ENCODE results near the gene ELF4.
A peak's percentile ranks its signal among the peaks of the same experiment; 100 is the strongest.
"Not testable (repeated sequence)": the region's sequence is repeated elsewhere in the genome, so short reads cannot be mapped to it uniquely, and the experiment has no call there.

Gene ELF4

GRCh38 chrX:130110379-130111219 is at the start of gene ELF4:
Gene ELF4, minus strand, starts transcription at chrX:130110497. Its CDS starts 29,167 bp downstream, at chrX:130081330.
- peak; percentile 63 for DNase-seq (ENCODE audit: low spot score)

DNA sequence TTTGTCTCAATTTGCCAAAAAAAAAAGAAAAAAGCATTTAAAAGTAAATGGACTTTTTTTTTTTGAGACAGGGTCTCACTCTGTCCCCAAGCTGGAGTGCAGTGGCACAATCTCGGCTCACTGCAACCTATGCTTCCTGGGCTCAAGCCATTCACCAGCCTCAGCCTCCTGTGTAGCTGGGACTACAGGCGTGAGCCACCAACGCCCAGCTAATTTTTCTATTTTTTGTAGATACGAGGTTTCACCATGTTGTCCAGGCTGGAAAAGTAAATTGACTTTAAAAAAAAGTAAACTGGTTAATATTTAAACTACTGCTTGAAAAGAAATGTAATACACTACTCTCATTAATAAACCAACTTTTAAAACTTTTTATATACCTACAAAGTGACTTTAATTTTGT is 49.5 kb upstream of the ELF4 start:
- DNase-seq (ENCODE audit: low spot score): no peak

DNA sequence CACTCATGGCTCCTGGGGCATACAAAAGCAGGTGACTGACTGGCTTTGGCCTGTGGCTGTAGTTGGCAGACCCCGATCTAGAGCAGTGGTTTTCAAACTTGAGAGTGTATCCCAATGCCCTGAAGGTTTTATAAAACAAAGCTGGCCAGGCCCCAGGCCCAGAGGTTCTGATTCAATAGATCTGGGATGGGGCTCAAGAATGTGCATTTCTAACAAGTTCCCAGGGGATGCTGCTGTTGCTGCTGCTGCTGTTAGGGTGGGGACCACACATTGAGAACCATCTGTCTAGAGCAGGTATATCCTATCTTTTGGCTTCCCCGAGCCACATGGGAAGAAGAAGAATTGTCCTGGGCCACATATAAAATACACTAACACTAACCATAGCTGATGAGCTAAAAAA is 48.0 kb upstream of the ELF4 start:
- no peak for DNase-seq (ENCODE audit: low spot score)

DNA sequence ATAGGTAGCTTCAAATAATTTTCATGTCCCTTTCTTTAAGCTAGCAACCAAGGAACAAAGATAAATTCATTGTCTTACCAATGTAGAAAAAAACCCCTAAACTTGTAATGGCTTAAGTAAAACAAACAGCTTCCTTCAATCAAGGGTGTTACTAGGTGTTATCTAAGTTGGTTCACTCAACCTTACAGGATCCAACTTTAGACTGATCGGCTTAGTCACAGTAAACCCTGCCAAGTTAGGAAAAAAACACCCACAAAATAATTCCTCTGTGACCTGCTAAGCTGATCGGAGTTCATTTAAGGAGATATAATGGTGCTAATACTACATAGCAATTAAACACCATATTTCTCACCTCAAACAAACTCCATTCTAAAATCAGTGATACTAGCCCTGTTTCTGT is 45.3 kb upstream of the ELF4 start:
- DNase-seq (ENCODE audit: low spot score): no peak

- DNase-seq (ENCODE audit: low spot score): no peak
Observed at GRCh38 chrX:130147631-130148030, 37.3 kb upstream of the ELF4 start.

- no peak for DNase-seq (ENCODE audit: low spot score)
Observed at GRCh38 chrX:130145123-130145522, 34.8 kb upstream of the ELF4 start.

- no peak for DNase-seq (ENCODE audit: low spot score)
Observed at GRCh38 chrX:130144509-130144908, 34.2 kb upstream of the ELF4 start.

DNA sequence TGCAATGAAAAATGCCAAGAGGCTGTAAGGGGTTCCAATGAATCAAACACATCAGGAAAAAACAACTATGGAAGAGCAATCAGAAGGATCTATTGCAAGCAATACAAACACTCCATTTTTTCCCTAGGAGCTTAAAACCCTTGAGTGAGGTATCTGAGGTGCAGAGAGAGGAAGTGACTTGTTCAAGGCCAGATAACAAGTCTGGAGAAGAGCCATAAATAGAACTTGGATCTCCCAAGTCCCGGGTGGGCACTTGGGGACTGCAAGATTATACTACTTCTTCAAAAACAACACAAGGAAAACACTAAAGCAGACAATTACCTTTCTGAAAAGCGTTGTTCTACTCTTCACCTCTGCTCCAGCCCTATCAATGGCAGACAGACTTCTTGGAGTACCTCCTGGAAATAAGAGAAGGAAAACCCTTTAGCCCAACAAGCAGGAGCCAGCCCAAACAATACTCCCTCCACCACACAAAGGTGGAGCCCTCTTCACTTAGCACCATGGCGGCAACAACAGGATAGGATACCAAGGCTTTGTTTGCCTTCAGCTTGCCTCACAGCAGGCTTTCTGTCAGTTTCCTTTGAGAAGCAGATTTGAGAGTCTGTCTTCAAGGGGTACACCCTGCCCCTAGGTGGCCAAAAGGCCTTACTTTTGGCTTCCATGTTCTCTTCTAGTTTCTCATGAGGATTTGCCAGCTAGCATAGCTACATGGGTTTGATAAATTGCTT is 29.3 kb upstream of the ELF4 start:
- no peak for DNase-seq (ENCODE audit: low spot score)

- no peak for DNase-seq (ENCODE audit: low spot score)
Observed at GRCh38 chrX:130136961-130137360, 26.7 kb upstream of the ELF4 start.

- DNase-seq (ENCODE audit: low spot score): no peak
Observed at GRCh38 chrX:130136496-130136895, 26.2 kb upstream of the ELF4 start.

- DNase-seq (ENCODE audit: low spot score): no peak
Observed at GRCh38 chrX:130130990-130131389, 20.7 kb upstream of the ELF4 start.

GRCh38 chrX:130125091-130125874 is 15.0 kb upstream of the ELF4 start:
- DNase-seq (ENCODE audit: low spot score): no peak

GRCh38 chrX:130124577-130124976 is 14.3 kb upstream of the ELF4 start:
- DNase-seq (ENCODE audit: low spot score): no peak

- DNase-seq (ENCODE audit: low spot score): no peak
Observed at GRCh38 chrX:130121505-130121800, 11.2 kb upstream of the ELF4 start.

DNA sequence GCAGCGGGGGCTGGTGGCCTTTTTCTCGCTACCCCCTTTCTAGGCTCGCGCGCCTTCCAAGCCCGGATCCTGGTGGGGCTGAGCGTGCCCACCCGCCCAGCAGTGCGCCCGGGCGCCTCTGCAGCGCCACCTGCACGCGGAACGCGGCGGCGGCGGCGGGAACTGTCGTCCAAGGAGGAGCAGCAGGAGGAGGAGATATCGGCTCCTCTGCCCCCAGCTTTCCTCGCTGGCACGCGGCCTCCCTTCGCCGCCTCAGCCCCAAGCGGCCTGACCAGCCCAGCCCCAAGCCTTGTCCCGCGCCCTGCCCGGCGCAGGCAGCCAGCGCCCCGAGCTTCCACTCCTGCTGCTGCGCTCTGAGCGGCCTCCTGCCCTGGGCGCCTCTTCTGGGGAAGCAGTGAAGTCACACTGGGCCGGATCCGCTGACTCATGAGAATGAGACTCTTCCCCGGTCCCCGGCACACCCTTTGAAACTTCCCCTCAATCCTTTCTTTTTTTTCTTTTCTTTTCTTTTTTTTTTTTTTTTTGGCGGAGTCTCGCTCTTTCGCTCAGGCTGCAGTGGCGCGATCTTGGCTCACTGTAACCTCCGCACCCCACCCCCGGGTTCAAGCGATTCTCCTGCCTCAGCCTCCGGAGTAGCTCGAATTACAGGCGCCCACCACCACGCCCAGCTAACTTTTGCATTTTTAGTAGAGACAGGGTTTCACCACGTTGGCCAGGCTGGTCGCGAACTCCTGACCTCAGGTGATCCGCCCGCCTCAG is 10.6 kb upstream of the ELF4 start:
- peak; percentile 69 for DNase-seq (ENCODE audit: low spot score)

DNA sequence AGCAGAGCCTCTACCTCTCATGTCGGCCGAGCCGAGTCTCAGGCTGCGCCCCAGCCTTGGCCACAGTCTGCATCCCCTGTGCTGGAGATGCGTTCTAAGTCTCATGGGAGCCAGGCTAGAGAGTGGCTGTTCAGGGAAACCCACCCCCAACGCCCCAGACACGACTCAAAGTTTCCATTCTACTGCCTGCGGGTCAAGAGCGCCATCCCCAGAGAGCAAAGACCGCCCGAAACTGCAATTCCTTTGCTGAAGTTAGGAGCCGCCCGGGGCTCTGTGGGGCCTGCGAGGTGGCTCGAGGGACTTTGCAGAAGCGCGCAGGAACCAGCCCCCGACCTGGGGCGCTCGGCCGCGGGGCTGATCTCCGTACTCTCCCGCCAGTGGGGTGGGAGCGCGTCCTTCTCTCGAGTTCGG is 10.0 kb upstream of the ELF4 start:
- DNase-seq (ENCODE audit: low spot score): no peak

DNA sequence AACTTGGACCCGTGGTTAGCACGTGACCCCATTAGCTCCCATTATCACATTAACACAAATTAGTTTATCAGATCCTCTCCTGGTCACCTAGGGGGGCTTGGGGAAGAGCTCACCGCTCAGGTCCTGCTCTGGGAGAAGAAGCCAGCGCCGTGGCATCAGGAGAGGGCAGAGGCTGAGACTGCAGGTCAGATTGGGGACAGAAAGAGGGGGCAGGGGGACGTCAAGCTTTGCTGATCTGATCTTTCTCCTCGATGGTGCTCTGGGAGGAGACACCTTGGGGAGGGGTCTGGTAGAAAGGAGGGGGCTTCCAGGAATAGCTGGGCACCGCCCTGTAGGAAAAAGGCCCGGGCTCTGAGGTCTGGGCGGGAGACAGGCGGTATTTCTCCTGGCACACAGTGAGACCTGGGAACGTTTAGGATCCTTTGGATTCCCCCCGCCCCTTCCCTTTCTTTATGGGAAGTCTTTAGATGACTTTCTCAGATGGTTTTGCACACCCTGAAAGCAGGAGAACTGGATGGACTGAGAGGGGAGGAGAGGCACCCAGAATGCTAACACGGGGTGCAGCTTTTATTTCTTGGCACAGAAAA is 9.1 kb upstream of the ELF4 start:
- DNase-seq (ENCODE audit: low spot score): no peak

- peak; percentile 55 for DNase-seq (ENCODE audit: low spot score)
Observed at GRCh38 chrX:130118441-130119311, 8.4 kb upstream of the ELF4 start.

DNA sequence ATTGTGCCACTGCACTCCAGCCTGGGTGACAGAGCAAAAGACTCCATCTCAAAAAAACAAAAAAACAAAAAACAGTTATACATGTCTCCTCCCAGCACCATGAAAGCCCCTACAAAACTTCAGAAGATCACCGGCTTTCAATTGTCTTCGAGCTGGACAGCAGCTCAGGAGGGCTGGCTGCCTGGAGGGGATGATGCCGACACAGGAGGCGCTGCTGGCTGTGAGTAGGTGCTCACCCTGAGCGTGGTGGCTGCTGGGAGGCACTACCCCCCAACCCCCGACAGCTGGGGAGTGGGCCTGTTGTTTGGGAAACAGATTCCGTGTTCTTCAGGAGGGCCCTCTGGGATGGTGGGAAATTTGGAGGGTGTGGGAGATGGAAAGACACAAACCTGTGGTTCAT is 6.9 kb upstream of the ELF4 start:
- no peak for DNase-seq (ENCODE audit: low spot score)

GRCh38 chrX:130115119-130115885 is 5.0 kb upstream of the ELF4 start:
- DNase-seq (ENCODE audit: low spot score): not testable (repeated sequence)

All from SW480 (cell line).